ENCODE results near the gene ADAM15. TPM values are rescaled to one million over a fixed set of nuclear protein-coding genes. Genes with fewer than 3 reads are reported as not detected.

Gene ADAM15
- polyA plus RNA-seq, 1 donor, result 38.6 TPM

DNA sequence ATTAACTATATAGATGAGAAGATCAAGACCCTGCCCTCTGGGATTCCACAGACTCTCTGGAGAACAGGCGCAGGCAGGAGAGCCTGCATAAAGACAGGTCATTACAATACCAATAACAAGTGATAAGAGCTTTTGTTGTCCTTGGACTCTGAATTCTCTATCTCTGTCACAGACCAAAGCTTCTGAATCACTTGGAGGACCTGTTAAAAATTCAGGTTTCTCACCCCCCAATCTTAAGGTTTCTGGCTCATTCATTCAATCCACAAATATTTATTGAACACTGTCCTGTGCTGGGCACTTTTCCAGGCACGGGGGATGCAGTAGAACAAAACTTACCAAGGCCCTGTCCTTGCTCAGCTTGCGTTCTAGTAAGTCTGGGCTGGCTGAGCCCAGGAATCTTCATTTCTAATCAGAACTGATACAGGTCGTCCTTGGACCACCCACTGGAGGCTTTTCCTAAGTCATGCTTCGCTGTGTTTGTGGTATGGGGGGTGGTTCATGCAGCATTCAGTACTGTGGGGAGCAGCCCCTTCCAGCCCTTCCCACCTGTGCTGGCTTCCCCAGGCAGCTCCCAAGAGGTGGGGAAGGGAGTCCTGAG lies 13.8 kb downstream of the ADAM15 start:
- peaks cover 28% of the 10 kb centered on the region for H3K36me3 ChIP-seq (ENCODE audit: control insufficient read depth, insufficient read depth, low read length)
- H3K27me3 ChIP-seq (ENCODE audit: control insufficient read depth, insufficient read depth, low read length), result peaks cover 3% of the 10 kb centered on the region
- H3K4me1 ChIP-seq (ENCODE audit: control insufficient read depth, insufficient read depth, low read length), result peaks cover 57% of the 10 kb centered on the region
- peak overlapping the region; percentile 95 for H3K27ac ChIP-seq (ENCODE audit: low read length)
- H3K4me3 ChIP-seq (ENCODE audit: low read length), result peak overlapping the region; percentile 76
- 20% methylated on average over 1 of the region's 5 CpGs for WGBS (ENCODE audit: insufficient coverage, low lambda C conversion rate)
- DNase-seq, result peak in 1 of 2 donors; percentile 65
- H3K9me3 ChIP-seq (ENCODE audit: control insufficient read depth, low read depth, low read length), result no peaks in the 10 kb centered on the region

DNA sequence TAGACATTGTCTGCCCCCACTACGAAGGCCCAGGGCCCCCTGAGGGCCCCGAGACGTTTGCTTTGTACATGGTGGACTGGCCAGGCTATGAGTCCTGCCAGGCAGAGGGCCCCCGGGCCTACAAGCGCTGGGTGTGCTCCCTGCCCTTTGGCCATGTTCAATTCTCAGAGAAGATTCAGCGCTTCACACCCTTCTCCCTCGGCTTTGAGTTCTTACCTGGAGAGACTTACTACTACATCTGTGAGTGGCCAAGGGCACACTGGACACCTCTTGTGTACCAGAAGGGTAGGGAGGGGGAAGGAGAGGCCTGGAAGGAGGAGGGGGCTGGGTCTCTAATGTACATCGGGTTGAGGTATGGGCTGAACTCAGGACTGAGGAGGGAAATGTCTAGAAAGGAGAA lies 15.7 kb downstream of the ADAM15 start:
- H3K36me3 ChIP-seq (ENCODE audit: control insufficient read depth, insufficient read depth, low read length), result peaks cover 28% of the 10 kb centered on the region
- no peak overlapping the region for H3K4me3 ChIP-seq (ENCODE audit: low read length)
- no CpG with 5 or more reads among the region's 8 CpGs for WGBS (ENCODE audit: insufficient coverage, low lambda C conversion rate)
- H3K27ac ChIP-seq (ENCODE audit: low read length), result peak overlapping the region; percentile 63
- H3K27me3 ChIP-seq (ENCODE audit: control insufficient read depth, insufficient read depth, low read length), result peaks cover 3% of the 10 kb centered on the region
- H3K9me3 ChIP-seq (ENCODE audit: control insufficient read depth, low read depth, low read length), result no peaks in the 10 kb centered on the region
- peaks cover 66% of the 10 kb centered on the region for H3K4me1 ChIP-seq (ENCODE audit: control insufficient read depth, insufficient read depth, low read length)
- peak in 1 of 2 donors; percentile 59 for DNase-seq

DNA sequence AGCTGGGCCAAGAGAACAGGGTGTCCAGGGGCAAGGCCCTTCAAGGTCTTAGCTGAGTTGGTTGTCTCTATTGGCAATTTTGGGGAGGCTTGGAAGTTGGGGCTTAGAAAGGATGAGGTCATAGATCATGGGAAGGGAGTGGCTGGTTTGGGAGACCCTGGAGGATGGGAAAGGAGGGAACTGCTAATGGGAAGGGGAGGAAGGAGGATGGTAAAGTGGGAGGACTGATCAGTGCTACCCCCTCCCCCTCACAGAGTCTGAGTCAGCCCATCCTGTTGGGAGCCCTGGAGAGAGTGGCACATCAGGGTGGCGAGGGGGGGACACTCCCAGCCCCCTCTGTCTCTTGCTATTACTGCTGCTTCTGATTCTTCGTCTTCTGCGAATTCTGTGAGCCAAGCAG lies 17.5 kb downstream of the ADAM15 start:
- H3K4me1 ChIP-seq (ENCODE audit: control insufficient read depth, insufficient read depth, low read length), result peaks cover 52% of the 10 kb centered on the region
- WGBS (ENCODE audit: insufficient coverage, low lambda C conversion rate), result no CpG with 5 or more reads among the region's 3 CpGs
- H3K36me3 ChIP-seq (ENCODE audit: control insufficient read depth, insufficient read depth, low read length), result peaks cover 28% of the 10 kb centered on the region

DNA sequence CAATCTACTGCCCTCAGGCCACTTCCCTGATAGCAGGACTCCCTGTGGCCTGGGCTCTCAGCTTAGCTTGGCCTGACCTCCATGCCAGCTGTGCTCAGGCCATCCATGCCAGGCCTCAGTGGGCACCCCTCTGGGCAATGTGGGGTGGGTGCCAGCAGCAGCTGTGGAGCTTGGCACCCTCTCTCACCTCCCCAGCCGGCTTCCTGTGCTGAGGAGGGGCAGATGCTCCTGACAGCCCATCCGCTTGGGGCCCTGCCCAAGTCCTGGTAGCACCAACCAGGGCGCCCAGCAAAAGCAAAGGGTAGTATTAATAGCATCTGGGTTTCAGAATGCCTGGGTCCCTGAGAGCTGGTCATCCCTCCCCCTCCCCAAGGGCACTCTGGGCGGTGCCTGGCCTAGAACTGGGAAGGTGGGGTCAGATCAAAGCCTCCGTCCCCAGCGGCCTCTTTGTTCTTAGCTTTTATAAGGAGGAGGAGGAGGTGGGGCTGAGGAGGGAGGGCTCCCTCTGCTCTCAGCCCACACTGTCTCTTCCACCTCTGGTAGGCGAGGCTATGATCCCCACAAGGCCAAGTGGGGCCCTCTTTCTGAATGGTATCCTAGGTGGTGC lies 18.5 kb downstream of the ADAM15 start:
- no peak for DNase-seq
- no CpG with 5 or more reads among the region's 7 CpGs for WGBS (ENCODE audit: insufficient coverage, low lambda C conversion rate)
- Histone ChIP-seq H3K36me3 (ENCODE audit: control insufficient read depth, insufficient read depth, low read length) (peaks cover 28% of the 10 kb centered on the region), H3K9me3 (ENCODE audit: control insufficient read depth, low read depth, low read length) (no peaks in the 10 kb centered on the region), H3K4me3 (ENCODE audit: low read length) (no peak overlapping the region), H3K4me1 (ENCODE audit: control insufficient read depth, insufficient read depth, low read length) (peaks cover 52% of the 10 kb centered on the region), H3K27me3 (ENCODE audit: control insufficient read depth, insufficient read depth, low read length) (peaks cover 12% of the 10 kb centered on the region), H3K27ac (ENCODE audit: low read length) (peak overlapping the region; percentile 23)

More for the DNA sequence above, 17.5 kb downstream of the ADAM15 start:
- no peaks in the 10 kb centered on the region for H3K9me3 ChIP-seq (ENCODE audit: control insufficient read depth, low read depth, low read length)
- H3K27me3 ChIP-seq (ENCODE audit: control insufficient read depth, insufficient read depth, low read length), result peaks cover 12% of the 10 kb centered on the region
- no peak for DNase-seq
- H3K27ac ChIP-seq (ENCODE audit: low read length), result no peak overlapping the region
- H3K4me3 ChIP-seq (ENCODE audit: low read length), result no peak overlapping the region

DNA sequence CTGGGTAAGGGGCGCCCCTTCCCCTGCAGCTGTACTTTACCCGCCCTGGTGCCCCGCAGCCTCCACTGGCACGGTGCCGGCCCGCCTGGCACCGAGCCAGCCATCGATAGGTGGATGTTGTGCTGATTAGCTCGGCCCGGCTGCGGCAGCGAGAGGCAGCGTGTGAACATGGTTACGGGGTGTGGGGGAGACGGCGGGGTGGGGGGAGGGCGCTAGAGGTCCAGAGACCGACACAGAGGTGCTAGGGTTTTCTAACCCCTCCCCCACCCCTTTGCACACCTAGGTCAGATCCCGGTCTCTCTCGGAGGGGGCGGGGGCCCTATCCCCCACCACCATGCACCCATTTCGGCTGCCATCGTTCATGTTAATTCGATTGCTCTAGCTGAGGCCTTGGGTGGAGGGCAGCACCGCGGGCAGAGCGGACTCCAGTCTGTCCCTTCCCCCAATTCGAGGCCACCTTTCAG lies 19.1 kb downstream of the ADAM15 start:
- Histone ChIP-seq H3K27me3 (ENCODE audit: control insufficient read depth, insufficient read depth, low read length) (peaks cover 12% of the 10 kb centered on the region), H3K4me1 (ENCODE audit: control insufficient read depth, insufficient read depth, low read length) (peaks cover 49% of the 10 kb centered on the region), H3K9me3 (ENCODE audit: control insufficient read depth, low read depth, low read length) (no peaks in the 10 kb centered on the region), H3K4me3 (ENCODE audit: low read length) (peak overlapping the region; percentile 36), H3K36me3 (ENCODE audit: control insufficient read depth, insufficient read depth, low read length) (peaks cover 28% of the 10 kb centered on the region), H3K27ac (ENCODE audit: low read length) (peak overlapping the region; percentile 52)
- WGBS (ENCODE audit: insufficient coverage, low lambda C conversion rate), result no CpG with 5 or more reads among the region's 28 CpGs
- DNase-seq, result peak; percentile 74 to 91

DNA sequence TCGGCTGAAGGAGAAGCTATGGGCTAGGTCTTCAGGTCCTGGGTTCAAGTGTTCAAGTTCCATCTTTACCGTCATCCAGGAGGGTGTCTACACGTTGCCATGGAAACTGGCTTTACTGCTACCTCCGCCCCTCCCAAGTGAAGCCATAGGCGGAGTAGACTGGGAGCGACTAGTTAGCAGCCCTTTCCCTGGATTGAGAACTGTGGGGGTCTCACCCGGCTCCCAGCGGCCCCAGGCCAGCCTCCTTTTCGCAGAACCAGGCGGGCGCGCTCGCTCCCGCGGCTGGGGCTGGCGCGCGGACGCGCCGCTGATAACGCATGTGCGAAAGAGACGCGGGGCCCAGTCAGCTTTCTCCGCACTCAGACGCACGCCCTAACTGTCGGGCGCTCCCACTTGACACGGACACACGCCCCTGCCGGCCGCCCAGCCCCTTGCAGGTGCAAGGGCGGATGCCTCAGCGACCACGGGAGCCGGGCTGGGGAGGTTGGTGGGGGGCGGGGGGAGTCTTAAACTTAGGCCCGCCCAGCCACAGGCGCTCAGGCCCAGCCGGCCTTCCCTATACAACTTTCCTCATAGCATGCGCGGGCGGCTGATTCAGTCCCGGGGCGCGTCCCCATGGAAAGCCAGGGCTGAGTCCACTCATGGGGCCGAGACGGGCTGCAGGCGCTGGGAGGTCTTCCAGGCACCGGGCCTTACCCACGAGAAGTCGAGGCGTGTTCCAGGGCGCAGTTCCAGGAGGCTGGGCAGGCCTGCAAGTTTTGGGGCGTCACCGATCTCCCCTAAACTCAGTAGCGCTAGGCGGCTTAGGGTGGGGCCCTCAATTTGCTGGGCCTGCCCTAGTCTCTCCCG lies 19.8 kb downstream of the ADAM15 start:
- Histone ChIP-seq H3K4me1 (ENCODE audit: control insufficient read depth, insufficient read depth, low read length) (peaks cover 48% of the 10 kb centered on the region), H3K4me3 (ENCODE audit: low read length) (peak overlapping the region; percentile 36), H3K27ac (ENCODE audit: low read length) (peak overlapping the region; percentile 52), H3K9me3 (ENCODE audit: control insufficient read depth, low read depth, low read length) (no peaks in the 10 kb centered on the region), H3K36me3 (ENCODE audit: control insufficient read depth, insufficient read depth, low read length) (peaks cover 28% of the 10 kb centered on the region), H3K27me3 (ENCODE audit: control insufficient read depth, insufficient read depth, low read length) (peaks cover 12% of the 10 kb centered on the region)
- WGBS (ENCODE audit: insufficient coverage, low lambda C conversion rate), result no CpG with 5 or more reads among the region's 61 CpGs
- peak; percentile 91 to 94 for DNase-seq

DNA sequence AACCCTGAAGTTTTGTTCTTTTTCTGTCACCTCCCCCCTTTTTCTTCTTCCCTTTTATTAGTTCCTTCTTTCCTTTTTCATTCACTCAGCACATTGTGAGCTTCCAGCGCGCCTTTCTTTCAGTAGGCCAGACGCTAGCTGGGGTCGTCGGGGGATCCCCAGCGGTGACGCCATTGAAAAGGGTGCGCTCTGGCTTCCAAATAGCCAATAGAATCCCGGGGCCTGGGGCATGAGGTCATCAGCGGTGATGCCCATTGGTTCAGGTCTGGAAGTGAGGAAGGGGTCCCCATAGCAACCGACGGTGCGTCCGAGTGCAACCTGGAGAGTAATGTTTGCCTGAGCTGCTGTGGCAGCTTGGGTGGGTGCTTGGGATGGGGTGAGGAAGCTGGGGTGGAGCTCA lies 20.6 kb downstream of the ADAM15 start:
- WGBS (ENCODE audit: insufficient coverage, low lambda C conversion rate), result no CpG with 5 or more reads among the region's 14 CpGs
- Histone ChIP-seq H3K27me3 (ENCODE audit: control insufficient read depth, insufficient read depth, low read length) (peaks cover 12% of the 10 kb centered on the region), H3K36me3 (ENCODE audit: control insufficient read depth, insufficient read depth, low read length) (peaks cover 24% of the 10 kb centered on the region), H3K27ac (ENCODE audit: low read length) (peak overlapping the region; percentile 52), H3K4me1 (ENCODE audit: control insufficient read depth, insufficient read depth, low read length) (peaks cover 41% of the 10 kb centered on the region), H3K4me3 (ENCODE audit: low read length) (no peak overlapping the region), H3K9me3 (ENCODE audit: control insufficient read depth, low read depth, low read length) (no peaks in the 10 kb centered on the region)
- peak in 1 of 2 donors; percentile 42 for DNase-seq

DNA sequence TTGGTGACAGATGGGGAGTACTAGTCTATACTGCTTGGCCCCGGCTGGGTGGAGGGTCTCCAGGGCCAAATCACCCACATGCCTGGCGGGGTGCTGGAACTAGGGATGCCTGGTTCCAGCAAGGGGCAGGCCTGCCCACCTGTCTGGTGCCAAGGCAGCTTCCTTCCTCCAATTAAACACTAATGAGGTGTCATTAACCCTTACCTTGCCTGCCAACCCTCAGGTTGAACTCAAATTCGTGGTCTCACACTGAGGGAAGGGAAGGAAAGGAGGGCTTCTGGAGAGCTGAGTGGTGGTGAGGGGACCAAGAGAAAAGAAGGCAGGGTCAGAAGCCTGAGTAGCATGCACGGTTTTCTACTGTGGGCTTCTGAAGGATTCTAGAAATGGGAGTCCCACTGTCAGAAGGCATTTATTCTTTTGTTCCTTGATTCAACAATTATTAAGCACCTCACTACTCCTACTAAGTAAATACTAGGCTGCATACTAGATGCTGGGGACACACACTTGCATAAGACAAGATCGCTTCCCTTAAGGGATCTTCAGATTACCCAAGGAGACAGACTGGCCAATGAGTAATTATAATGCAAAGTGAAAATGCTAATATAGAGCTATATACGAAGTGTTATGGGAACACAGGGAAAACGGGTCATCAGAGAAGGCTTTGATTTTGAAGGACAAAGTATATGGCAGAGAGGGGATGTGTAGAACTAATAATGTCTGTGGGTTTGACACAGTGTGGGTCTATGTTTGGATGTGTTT lies 21.6 kb downstream of the ADAM15 start:
- Histone ChIP-seq H3K27ac (ENCODE audit: low read length) (no peak overlapping the region), H3K9me3 (ENCODE audit: control insufficient read depth, low read depth, low read length) (no peaks in the 10 kb centered on the region), H3K27me3 (ENCODE audit: control insufficient read depth, insufficient read depth, low read length) (peaks cover 12% of the 10 kb centered on the region), H3K36me3 (ENCODE audit: control insufficient read depth, insufficient read depth, low read length) (peaks cover 17% of the 10 kb centered on the region), H3K4me1 (ENCODE audit: control insufficient read depth, insufficient read depth, low read length) (peaks cover 42% of the 10 kb centered on the region), H3K4me3 (ENCODE audit: low read length) (no peak overlapping the region)
- no peak for DNase-seq
- WGBS (ENCODE audit: insufficient coverage, low lambda C conversion rate), result no CpG with 5 or more reads among the region's 7 CpGs

DNA sequence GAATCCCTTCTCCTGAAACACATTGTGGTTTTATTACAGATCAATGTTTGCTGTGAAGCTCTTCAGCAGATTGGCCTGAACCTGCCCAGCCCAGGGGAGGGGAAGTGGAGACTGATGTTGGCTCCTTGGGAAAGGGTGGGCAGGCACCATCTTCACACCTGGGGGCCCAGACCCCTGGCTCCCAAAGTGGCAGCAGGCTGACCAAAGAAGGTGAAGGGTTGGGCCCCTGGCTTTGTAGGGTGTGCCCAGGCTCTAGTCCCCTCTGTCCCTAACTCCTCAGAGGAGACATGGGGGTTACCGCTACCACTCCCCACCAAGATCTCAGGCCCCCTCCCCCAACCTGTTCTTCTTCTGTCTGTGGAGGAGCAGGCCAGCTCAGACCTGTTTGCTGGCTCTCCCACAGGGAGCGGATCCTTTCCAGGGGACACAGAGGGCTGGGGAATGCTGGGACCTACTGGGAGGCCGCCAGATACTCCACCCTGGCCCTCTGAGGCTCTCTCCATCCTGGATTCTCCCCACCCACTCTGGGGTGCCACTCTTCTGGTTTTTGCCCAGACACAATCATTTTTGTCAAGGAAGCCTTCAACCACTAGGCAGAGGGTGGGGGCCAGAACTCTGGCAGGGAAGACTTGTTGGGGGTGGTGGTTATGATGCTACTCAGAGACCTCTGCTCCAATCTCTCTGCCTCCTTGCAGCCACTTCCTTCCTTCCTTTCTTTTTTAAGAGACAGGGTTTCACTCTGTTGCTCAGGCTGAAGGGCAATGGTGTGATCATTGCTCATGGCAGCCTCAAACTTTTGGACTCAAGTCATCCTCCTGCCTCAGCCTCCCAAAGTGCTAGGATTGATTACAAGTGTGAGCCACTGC lies 22.5 kb downstream of the ADAM15 start:
- Histone ChIP-seq H3K27me3 (ENCODE audit: control insufficient read depth, insufficient read depth, low read length) (peaks cover 12% of the 10 kb centered on the region), H3K4me1 (ENCODE audit: control insufficient read depth, insufficient read depth, low read length) (peaks cover 47% of the 10 kb centered on the region), H3K36me3 (ENCODE audit: control insufficient read depth, insufficient read depth, low read length) (peaks cover 11% of the 10 kb centered on the region), H3K4me3 (ENCODE audit: low read length) (no peak overlapping the region), H3K27ac (ENCODE audit: low read length) (no peak overlapping the region), H3K9me3 (ENCODE audit: control insufficient read depth, low read depth, low read length) (no peaks in the 10 kb centered on the region)
- no peak for DNase-seq
- no CpG with 5 or more reads among the region's 3 CpGs for WGBS (ENCODE audit: insufficient coverage, low lambda C conversion rate)
